A549 (cell line): ENCODE measurements around the gene CACNA1C.

Experiments
- CTCF ChIP-seq: fragments of >200 bp; sonication (Bioruptor Twin); formaldehyde crosslinking; IDR thresholded peaks from 3 replicates; pipeline ENCODE4 v1.5.1; 2016
- KDM1A ChIP-seq: fragments of 200-600 bp; sonication (generic); IDR thresholded peaks from 2 replicates; pipeline ENCODE4 v1.6.1; 2016; ENCODE audit warnings: low read depth, mild to moderate bottlenecking
- RAD21 ChIP-seq, 2 experiments: fragments of >200 bp in 1 of 2; sonication (Bioruptor Twin) in 1 of 2; formaldehyde crosslinking in 1 of 2; IDR thresholded peaks in 1 of 2; conservative IDR thresholded peaks in 1 of 2; 2 replicates in 1 of 2; 3 replicates in 1 of 2; pipeline ENCODE4 v1.6.1; 2012 to 2018; ENCODE audit warnings: inconsistent platforms in 1 of 2

- no peak for TF ChIP-seq RAD21 (conservative IDR thresholded peaks at IDR 0.05 in 1 of 2, IDR thresholded peaks at IDR 0.05 in 1 of 2)
- no peak for TF ChIP-seq KDM1A
- TF ChIP-seq CTCF, result no peak
Measured at GRCh38 chr12:2687726-2688125, 634.9 kb downstream of the CACNA1C start.
